ENCODE data around the gene OR2C1.

DNA sequence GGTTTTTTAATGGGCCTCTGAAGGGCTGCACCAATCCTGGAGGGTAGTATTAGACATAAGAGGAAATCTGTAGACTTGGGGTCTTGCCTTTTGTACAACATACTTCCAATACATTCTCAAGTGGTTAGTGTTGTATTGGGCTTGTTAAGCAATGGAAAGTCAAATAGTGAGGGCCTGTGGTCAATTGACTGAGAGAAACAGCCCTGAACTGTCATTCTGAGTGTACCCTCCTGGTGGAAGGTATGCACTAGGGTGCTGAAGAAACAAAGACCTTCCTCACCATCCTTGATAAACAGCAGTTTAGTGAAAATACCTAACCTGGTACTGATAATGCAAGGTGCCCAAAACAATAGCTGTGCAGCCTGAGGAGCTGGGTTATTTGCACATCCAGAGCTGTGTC lies 22.2 kb downstream of the OR2C1 start:
- TF ChIP-seq, protein P1, sequence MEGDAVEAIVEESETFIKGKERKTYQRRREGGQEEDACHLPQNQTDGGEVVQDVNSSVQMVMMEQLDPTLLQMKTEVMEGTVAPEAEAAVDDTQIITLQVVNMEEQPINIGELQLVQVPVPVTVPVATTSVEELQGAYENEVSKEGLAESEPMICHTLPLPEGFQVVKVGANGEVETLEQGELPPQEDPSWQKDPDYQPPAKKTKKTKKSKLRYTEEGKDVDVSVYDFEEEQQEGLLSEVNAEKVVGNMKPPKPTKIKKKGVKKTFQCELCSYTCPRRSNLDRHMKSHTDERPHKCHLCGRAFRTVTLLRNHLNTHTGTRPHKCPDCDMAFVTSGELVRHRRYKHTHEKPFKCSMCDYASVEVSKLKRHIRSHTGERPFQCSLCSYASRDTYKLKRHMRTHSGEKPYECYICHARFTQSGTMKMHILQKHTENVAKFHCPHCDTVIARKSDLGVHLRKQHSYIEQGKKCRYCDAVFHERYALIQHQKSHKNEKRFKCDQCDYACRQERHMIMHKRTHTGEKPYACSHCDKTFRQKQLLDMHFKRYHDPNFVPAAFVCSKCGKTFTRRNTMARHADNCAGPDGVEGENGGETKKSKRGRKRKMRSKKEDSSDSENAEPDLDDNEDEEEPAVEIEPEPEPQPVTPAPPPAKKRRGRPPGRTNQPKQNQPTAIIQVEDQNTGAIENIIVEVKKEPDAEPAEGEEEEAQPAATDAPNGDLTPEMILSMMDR (IDR thresholded peaks at IDR 0.05): no peak
- TF ChIP-seq POLR2A (IDR thresholded peaks at IDR 0.05): no peak
